NCI-H526 (cell line): ENCODE data around the gene BBX.
"Not testable (repeated sequence)": the region's sequence is repeated elsewhere in the genome, so short reads cannot be mapped to it uniquely, and the experiment has no call there.

Experiments
- DNase-seq, 2 experiments: peaks; one replicate each; lab custom pipeline; 2025; lab: John Stamatoyannopoulos, UW

Gene BBX

GRCh38 chr3:107796791-107797190 lies 274.0 kb downstream of the BBX start:
- DNase-seq: no peak

DNA sequence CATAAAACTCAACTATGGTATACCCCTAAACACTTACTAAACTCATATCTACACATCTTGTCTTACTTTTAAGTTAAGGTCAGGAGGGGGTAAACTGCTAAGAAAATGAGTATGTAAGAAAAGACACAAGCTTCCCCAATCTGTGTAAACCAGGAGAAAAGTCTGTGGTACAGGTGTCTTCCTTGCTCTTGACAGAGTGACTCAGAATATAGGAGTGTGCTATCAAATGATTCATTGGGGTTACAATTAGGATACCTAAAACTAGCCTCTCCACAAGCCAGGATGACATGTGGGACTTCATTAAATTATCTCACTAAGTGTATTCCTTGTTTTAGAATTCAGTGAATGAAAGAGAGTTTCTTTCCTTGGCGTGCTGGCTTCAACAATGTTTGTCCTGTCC lies 274.8 kb downstream of the BBX start:
- DNase-seq: no peak

GRCh38 chr3:107798381-107798780 lies 275.6 kb downstream of the BBX start:
- DNase-seq: no peak

DNA sequence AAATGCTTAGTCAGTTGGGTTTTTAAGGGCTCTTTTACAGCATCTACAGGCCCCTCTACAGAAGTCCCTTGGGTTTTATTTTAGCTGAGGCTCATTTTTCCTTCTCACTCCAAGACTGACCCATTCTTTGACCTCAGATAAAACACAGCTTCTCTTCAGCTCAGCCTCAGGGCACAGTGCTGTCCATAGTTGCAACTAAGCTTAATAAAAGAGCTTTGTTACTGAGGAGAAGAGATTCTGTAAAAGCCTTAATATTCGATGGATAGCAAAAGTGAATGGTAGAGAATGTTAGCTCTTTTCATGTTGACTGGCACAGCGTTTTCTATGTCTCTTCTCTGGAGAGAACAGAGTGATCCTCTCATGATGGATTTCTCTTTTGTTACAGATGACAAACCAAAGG lies 277.9 kb downstream of the BBX start:
- no peak for DNase-seq

DNA sequence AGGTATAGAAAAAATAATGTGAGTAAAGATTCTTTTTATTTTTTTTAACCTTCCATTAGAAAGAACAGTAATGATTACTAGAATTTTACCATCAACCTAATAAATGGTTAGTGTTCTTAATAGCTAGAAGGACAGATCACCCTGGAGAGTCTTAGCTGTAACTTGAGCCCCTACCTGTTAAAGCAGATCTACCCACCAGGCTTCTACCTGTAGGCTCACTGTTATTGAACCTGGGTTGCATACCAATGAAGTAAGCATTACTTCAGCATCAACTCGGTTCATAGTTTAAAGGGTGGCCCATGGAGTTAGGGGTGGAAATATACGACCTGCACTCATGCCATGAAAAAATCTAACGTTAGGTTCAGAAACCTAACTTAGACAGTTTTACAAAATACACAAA lies 280.4 kb downstream of the BBX start:
- DNase-seq: no peak

- no peak for DNase-seq
Measured at GRCh38 chr3:107806021-107806420, 283.3 kb downstream of the BBX start.

GRCh38 chr3:107806536-107806935 lies 283.8 kb downstream of the BBX start:
- no peak for DNase-seq

DNA sequence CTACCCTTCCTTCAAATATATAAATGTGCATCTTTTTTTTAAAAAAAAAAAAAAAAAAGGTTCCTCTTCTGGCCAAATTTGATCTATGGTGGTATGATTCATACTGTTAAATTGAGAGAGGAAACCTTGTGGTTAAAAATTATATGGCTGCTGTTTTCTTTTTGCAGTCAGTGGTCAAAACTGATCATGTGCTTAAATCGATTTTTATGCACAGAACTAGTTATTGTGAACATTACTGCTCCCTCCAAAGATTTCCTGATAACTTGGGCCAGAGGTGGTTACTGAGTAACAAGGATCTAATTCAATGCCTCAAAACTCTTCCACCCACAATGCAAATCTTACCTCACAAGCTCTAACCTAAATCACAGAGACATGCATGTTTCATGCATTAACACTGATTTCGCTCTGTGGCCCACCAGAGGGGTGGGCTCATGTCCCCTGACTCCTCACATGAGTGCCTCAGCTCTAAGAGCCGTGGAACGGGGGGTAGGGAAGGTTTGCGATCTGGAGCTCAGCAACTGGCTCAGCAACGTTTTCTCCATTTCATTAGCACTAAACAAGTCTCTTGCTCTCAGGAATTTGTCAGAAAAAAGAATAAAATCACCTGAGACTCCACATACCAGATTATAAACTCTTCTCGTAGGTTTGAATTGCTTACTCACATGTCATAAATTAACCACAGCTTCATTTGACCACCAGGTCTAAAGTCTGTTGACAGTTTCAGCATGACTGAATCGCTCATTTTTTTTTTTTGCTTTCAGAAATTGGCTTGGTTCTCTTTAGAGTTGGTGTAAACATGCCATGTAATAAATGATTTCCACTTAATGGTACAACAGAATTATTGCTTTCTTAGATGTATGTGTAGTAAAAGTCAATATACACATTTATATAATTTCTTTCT lies 287.7 kb downstream of the BBX start:
- no peak for DNase-seq

DNA sequence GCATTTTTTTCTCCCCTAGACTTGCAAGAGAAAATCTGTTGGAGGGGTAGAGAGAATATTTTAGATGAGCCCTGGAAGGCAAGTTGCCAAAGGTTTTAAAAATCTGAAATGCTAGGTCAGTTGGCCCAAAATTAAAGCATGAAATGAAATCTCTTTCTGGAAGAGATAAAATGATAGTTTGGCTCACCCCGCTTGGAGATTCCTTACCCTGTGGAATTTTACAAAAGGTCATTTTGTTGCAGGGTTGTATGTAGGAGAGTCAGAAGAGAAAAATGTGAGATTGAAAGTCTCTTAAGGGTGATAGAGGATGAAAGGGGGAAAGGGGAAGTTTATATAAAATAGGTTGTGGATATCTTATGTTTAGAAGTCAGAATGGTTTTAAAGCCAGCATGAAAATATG lies 290.3 kb downstream of the BBX start:
- DNase-seq: no peak

DNA sequence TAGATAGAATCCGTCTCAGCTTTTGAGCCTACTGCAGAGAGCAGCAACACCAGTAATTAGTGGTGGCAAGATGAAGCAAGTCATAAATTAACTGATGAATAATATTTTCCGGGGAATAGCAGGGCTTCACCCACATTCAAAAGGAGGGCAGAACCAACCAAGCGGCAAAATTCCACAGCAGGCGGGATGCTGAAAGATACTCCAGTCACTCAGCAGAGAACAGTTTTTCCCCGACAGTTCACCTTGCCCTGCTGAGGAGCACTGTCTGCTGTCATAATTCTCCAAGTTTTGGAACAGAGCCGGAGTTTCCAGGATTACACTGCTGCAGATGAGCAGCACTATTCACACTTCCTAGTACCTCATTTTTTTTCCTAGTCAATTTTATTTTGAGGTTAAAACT lies 293.3 kb downstream of the BBX start:
- DNase-seq: no peak

DNA sequence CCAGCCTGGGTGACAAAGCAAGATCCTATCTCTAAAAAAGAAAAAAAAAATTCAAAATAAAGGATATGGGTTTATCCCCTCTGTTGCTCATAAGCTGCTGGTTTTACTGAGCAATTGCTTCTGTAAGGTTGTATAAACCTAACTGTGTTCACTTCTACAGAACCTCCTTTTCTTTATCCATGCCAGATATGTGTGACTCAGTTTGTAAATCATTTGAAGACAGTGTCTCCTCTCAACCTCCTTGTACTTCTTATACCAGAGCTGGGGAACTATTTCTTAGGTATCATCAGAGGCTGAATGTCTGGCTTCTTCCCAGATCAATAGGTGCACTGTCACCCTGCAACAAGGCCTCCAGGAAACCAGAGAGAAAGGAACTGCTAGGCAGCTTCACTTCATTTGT lies 294.3 kb downstream of the BBX start:
- no peak for DNase-seq

GRCh38 chr3:107818025-107818424 lies 295.3 kb downstream of the BBX start:
- no peak for DNase-seq

GRCh38 chr3:107819656-107820055 lies 296.9 kb downstream of the BBX start:
- no peak for DNase-seq

- no peak for DNase-seq
Measured at GRCh38 chr3:107822308-107822707, 299.5 kb downstream of the BBX start.

DNA sequence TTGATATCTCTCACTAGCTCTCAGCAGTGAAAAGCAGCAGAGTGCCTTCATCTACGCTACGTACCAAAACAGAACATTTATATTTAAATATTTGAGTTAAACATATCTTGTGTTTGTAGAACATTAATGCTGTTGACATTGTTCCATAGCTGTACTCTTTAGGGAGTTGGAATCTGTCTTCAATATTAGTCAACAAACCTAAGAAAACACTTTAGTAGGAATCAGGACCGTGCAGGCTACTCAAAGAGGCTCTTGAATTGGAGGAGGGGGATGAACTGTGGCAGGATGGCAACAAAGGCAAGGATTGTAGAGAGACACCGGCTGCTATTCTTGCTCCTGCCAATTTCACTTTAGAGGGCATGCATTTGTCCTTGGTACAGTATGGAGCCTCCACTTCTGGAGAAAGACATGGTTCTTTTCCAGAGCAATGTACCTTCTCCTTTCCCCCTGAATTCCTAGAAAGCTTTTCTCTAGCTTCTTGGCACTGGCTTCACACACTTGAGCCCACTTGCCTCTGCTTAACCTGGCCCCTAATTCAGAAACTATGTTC lies 302.1 kb downstream of the BBX start:
- no peak for DNase-seq

GRCh38 chr3:107825556-107825955 lies 302.8 kb downstream of the BBX start:
- no peak for DNase-seq

GRCh38 chr3:107826727-107827126 lies 304.0 kb downstream of the BBX start:
- no peak for DNase-seq

GRCh38 chr3:107829185-107829584 lies 306.4 kb downstream of the BBX start:
- no peak for DNase-seq

GRCh38 chr3:107831590-107831989 lies 308.8 kb downstream of the BBX start:
- DNase-seq: no peak

- DNase-seq: no peak
Measured at GRCh38 chr3:107833043-107833442, 310.3 kb downstream of the BBX start.

GRCh38 chr3:107833722-107834416 lies 311.1 kb downstream of the BBX start:
- no peak for DNase-seq

- not testable (repeated sequence) for DNase-seq
Measured at GRCh38 chr3:107835001-107835400, 312.2 kb downstream of the BBX start.
